GM12864 (cell line): ENCODE measurements around the gene KRTAP23-1.

Experiments used
- DNase-seq: peaks from one replicate; pipeline ENCODE4 v3.0.0-alpha.2; 2011; ENCODE audit warnings: low read depth
- H3K4me3 ChIP-seq: 2 replicates; pipeline ENCODE4 v1.5.1; 2011; ENCODE audit warnings: mild to moderate bottlenecking, low read depth, low read length, control low read depth
- TF ChIP-seq, protein P1 (sequence below): IDR thresholded peaks from 2 replicates; pipeline ENCODE4 v1.5.1; 2011; ENCODE audit warnings: low read depth, mild to moderate bottlenecking, moderate library complexity, low read length, control low read depth, inconsistent platforms; ENCODE audit errors: missing control alignments

KRTAP23-1 gene

DNA sequence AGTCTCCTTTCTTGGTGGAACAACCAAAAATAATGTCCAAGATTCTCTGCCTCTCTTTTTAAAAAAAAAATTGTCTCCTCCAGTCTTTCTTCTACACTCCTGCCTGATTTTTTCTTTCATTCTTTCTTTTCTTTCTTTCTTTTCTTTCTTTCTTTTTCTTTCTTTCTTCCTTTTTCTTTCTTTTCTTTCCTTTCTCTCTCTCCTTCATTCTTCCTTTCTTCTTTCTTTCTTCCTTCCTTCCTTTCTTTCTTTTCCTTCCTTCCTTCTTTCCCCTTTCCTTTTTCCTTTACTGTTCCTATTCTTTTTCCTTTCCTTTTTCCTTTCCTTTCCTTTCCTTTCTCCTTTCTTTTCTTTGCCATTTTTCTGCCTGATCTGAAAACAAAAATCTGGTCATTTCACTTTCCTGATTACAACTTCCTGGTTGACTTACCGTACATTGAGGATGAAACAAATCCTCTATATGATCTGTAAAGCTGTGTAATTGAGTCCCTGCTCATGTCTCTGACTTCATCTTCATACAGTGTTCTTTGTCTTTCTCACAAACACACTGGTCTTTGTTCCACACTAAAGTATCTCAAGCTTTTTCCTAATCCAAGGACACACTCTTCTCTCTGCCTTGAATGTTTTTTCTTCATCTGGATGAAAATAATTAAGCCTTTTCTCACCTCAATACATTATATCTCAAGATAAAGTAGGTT is 6.1 kb upstream of the KRTAP23-1 start:
- no peak overlapping the region for H3K4me3 ChIP-seq
- DNase-seq, result no peak
- TF ChIP-seq, protein P1, sequence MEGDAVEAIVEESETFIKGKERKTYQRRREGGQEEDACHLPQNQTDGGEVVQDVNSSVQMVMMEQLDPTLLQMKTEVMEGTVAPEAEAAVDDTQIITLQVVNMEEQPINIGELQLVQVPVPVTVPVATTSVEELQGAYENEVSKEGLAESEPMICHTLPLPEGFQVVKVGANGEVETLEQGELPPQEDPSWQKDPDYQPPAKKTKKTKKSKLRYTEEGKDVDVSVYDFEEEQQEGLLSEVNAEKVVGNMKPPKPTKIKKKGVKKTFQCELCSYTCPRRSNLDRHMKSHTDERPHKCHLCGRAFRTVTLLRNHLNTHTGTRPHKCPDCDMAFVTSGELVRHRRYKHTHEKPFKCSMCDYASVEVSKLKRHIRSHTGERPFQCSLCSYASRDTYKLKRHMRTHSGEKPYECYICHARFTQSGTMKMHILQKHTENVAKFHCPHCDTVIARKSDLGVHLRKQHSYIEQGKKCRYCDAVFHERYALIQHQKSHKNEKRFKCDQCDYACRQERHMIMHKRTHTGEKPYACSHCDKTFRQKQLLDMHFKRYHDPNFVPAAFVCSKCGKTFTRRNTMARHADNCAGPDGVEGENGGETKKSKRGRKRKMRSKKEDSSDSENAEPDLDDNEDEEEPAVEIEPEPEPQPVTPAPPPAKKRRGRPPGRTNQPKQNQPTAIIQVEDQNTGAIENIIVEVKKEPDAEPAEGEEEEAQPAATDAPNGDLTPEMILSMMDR, result no peak

DNA sequence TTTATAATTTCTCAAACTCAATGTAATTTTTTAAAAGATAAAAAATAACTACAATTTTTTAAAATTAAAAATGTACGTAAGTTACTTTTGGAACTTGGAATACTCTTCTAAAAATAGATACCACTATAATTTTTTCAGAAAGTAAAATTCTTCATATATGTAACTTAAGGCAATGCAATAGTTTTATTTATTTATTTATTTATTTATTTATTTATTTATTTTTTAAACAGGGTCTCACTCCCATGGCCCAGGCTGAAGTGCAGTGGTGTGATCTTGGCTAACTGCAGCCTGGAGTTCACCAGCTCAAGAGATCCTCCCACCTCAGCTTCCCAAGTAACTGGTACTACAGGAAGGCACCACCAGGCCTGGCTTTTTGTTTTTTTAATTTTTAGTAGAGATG is 3.1 kb upstream of the KRTAP23-1 start:
- TF ChIP-seq, protein P1, result no peak
- H3K4me3 ChIP-seq, result no peak overlapping the region
- DNase-seq, result no peak

DNA sequence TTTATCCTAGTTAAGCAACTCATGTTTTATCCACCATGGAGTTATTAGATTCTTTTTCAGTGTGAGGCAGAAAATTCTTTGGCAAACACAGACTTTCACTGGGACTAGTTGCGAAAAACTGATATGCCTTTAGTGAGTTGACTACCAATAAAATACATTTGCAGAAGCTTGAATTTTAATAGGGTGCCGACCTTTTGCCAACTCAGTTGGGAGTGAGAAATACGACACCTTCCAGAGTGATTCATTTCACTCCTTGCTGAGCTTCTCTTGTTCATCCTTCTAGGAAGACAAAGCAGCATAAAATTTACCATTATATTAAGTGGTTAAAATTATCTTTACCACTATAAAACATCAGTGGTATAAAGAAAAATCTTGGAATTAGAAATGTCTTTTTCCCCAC is 1.2 kb upstream of the KRTAP23-1 start:
- DNase-seq, result no peak
- TF ChIP-seq, protein P1, result no peak

DNA sequence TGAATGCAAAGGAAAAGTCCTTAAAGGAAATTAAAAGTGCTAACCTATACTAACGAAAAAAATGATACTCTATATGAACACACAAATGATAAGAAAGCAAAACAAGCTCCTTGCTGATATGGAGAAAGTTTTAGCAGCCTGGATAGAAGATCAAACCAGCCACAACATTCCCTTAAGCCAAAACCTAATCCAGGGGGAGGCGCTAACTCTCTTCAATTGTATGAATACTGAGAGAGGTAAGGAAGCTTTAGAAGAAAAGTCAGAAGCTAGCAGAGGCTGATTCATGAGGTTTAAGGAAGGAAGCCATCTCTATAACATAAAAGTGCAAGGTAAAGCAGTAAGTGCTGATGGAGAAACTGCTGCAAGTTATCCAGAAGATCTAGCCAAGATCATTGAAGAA is 3.4 kb downstream of the KRTAP23-1 start:
- TF ChIP-seq, protein P1, result no peak
- DNase-seq, result no peak
- H3K4me3 ChIP-seq, result no peak overlapping the region

More for the DNA sequence above, 1.2 kb upstream of the KRTAP23-1 start:
- H3K4me3 ChIP-seq, result no peak overlapping the region

DNA sequence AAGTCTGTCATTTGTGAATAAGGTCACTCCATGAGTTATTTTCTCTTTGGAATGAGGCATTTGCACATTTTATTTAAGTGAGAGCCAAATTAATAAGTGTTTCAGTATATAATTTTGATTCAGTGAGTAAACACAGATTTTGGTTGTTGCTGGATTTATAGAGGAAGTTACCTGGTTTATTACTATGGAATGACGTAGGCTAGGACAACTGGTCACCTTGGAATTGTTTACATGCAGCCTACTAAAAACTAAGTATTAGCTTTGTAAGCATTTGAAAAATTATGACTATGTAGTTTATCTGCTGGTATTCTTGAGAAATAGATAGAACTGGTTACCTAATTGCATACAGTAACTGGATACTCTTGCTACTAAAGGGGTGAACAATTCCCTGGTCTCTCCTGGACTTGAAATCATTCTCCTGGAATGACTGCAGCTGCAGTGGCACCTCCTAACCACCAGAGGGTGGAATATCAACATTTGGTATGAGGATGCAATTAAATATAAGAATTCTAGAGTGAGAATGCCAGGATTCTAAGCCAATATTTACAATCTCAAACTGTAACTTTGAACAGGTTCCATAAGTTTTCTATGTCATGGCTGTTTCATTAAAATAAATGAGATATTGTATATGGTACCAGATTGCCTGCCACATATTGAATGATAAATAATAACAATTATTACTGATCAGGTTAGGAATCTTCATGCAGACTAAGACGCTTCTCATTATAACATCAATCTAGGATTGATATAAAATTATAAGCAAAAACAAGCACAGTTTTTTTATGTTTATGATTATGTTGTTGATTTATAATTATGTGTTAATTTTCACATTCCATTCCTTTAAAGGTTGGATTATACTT is 7.5 kb downstream of the KRTAP23-1 start:
- TF ChIP-seq, protein P1, result peak; percentile 63
- no peak overlapping the region for H3K4me3 ChIP-seq
- no peak for DNase-seq

DNA sequence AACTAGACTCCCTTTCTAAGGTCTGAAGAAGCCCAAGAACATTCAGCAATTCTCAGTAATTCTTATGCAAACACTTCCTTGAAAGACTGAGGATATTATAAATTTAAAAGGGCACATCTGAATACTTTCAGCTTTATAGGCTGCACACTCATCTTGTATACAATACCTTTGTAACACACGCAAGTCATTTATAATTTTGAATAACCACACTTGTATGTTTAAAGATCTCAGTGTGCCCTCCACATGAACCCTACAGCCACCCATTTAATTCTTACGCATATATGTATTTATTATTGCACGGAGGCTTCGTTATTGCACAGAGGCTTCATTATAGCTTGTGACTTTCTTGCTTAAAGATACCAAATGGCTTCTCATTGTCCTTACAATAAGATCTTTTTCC is 9.7 kb downstream of the KRTAP23-1 start:
- DNase-seq, result no peak

More for the DNA sequence above, 9.7 kb downstream of the KRTAP23-1 start:
- TF ChIP-seq, protein P1, result no peak
- H3K4me3 ChIP-seq, result no peak overlapping the region
